Measurements from ENCODE around the gene CSF3. TPM values are rescaled to one million over a fixed set of nuclear protein-coding genes. Genes with fewer than 3 reads are reported as not detected.

The CSF3 gene
- total and polyA plus RNA-seq, 11 donors = 0.14 to 1.3 (median 0.63) TPM; not detected in 7

- Histone ChIP-seq H3K9me3 (no peaks in the 10 kb centered on the region), H3K4me3 (no peak overlapping the region), H3K4me1 (peaks cover 0 to 30% (median 9%) of the 10 kb centered on the region in 12 donors), H3K27ac (no peak overlapping the region), H3K27me3 (no peaks in the 10 kb centered on the region), H3K36me3 (peaks cover 0 to 96% (median 85%) of the 10 kb centered on the region in 9 donors)
- intact Hi-C loops (cut with DNase I) = loop anchor here in 7 of 10 donors (1.0 to 10.0 kb wide), 5 partner anchors 13 to 149 kb away; partner anchors contain the start of gene RAPGEFL1 (in 1 of the 7)
- peak in 2 of 4 donors; percentile 5 to 6 for ATAC-seq
- no peak for TF ChIP-seq POLR2A (IDR thresholded peaks at IDR 0.05)
- TF ChIP-seq, protein P1, sequence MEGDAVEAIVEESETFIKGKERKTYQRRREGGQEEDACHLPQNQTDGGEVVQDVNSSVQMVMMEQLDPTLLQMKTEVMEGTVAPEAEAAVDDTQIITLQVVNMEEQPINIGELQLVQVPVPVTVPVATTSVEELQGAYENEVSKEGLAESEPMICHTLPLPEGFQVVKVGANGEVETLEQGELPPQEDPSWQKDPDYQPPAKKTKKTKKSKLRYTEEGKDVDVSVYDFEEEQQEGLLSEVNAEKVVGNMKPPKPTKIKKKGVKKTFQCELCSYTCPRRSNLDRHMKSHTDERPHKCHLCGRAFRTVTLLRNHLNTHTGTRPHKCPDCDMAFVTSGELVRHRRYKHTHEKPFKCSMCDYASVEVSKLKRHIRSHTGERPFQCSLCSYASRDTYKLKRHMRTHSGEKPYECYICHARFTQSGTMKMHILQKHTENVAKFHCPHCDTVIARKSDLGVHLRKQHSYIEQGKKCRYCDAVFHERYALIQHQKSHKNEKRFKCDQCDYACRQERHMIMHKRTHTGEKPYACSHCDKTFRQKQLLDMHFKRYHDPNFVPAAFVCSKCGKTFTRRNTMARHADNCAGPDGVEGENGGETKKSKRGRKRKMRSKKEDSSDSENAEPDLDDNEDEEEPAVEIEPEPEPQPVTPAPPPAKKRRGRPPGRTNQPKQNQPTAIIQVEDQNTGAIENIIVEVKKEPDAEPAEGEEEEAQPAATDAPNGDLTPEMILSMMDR (IDR thresholded peaks at IDR 0.05) = no peak
- WGBS, 4 donors = 79 to 82% (median 80%) methylated on average over 22 of the region's 22 CpGs
- peak in 1 of 5 donors; percentile 24 for DNase-seq
Observed at GRCh38 chr17:40025991-40026815, 11.0 kb downstream of the CSF3 start.

- peak; percentile 85 to 93 (median 88) for ATAC-seq
- Histone ChIP-seq H3K27ac (peak overlapping the region in 3 of 12 donors; percentile 14 to 31 (median 18)), H3K4me3 (no peak overlapping the region), H3K9me3 (no peaks in the 10 kb centered on the region), H3K4me1 (peaks cover 0 to 30% (median 11%) of the 10 kb centered on the region in 12 donors), H3K27me3 (no peaks in the 10 kb centered on the region), H3K36me3 (peaks cover 0 to 96% (median 85%) of the 10 kb centered on the region in 9 donors)
- intact Hi-C loops (cut with DNase I) = loop anchor here in 6 of 10 donors (2.0 to 10.0 kb wide), 4 partner anchors 14 to 148 kb away; partner anchors contain the start of gene RAPGEFL1 (in 1 of the 6)
- peak; percentile 83 to 90 (median 83) for DNase-seq
- TF ChIP-seq POLR2A (IDR thresholded peaks at IDR 0.05) = no peak
- TF ChIP-seq, protein P1 (IDR thresholded peaks at IDR 0.05) = peak; percentile 86 to 98 (median 94)
- WGBS, 4 donors = 33 to 41% (median 39%) methylated on average over 24 to 33 of the region's 33 CpGs
Observed at GRCh38 chr17:40026816-40027613, 11.8 kb downstream of the CSF3 start.

DNA sequence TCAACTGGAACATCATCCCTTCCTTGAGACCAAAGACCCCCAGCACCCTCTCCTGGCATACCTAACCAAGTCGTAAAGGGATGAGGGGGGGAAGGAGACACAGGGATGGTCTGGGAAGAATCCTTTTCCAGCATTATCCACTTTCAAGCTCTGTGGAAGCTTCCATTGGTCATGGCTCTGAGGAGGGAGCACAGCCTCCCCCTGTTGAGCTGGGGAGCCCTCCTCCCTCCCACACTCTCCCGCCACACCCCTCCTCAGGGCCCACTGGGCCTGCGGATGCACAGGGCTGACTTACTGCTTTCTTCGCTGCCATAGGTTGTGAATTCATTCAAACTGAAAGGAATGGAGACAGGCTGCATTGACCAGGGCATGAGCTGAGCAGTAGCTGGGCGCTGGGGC is 12.4 kb downstream of the CSF3 start:
- Histone ChIP-seq H3K36me3 (peaks cover 0 to 96% (median 84%) of the 10 kb centered on the region in 9 donors), H3K4me1 (peaks cover 0 to 33% (median 15%) of the 10 kb centered on the region in 12 donors), H3K4me3 (no peak overlapping the region), H3K9me3 (no peaks in the 10 kb centered on the region), H3K27me3 (no peaks in the 10 kb centered on the region), H3K27ac (peak overlapping the region in 1 of 12 donors; percentile 18)
- intact Hi-C loops (cut with DNase I) = loop anchor here in 6 of 10 donors (2.0 to 10.0 kb wide), 4 partner anchors 15 to 147 kb away; partner anchors contain the start of gene RAPGEFL1 (in 1 of the 6)
- DNase-seq (peak in 1 of 5 donors; percentile 12), ATAC-seq (no peak)
- 81 to 85% (median 82%) methylated on average over 5 of the region's 5 CpGs for WGBS, 4 donors
- TF ChIP-seq, protein P1 (IDR thresholded peaks at IDR 0.05) = no peak
- TF ChIP-seq POLR2A (IDR thresholded peaks at IDR 0.05) = no peak

All from heart left ventricle (tissue), 16 donors.